GM12892 (cell line): ENCODE results near the gene C22orf31.

Experiments
- POLR2A ChIP-seq: IDR thresholded peaks from 2 replicates; pipeline ENCODE4 v1.6.1; 2011; ENCODE audit warnings: low read depth, low read length, control low read depth
- POLR2AphosphoS5 ChIP-seq: IDR thresholded peaks from 2 replicates; pipeline ENCODE4 v1.6.1; 2011; ENCODE audit warnings: low read depth, low read length, control low read depth

GRCh38 chr22:29078036-29078868, 16.6 kb upstream of the C22orf31 start:
- TF ChIP-seq POLR2A (no peak), POLR2AphosphoS5 (no peak)
